IMR-90 (cell line): ENCODE results near the gene HIGD1C. TPM values are rescaled to one million over a fixed set of nuclear protein-coding genes. Genes with fewer than 3 reads are reported as not detected.

Source experiments
- ATAC-seq: fragments of 200-7000 bp; cut with Tn5 transposase; 2 replicates; pipeline ENCODE4 v1.9.1; 2020; ENCODE audit warnings: low read depth, mild to moderate bottlenecking, moderate library complexity
- BruUV-seq: library from RNA; stranded (reverse); fragments of 400-500 nt; replicated peaks from 2 replicates; lab custom pipeline; 2021; lab: Mats Ljungman, UMichigan
- CTCF ChIA-PET: fragments of 300-600 bp; formaldehyde crosslinking; extraction: SDS; loops from one replicate; lab custom pipeline; 2021; ENCODE audit warnings: antibody characterized with exemption; lab: Yijun Ruan, JAX
- POLR2A ChIA-PET: fragments of 300-600 bp; sonication (Branson Sonifier 250); formaldehyde crosslinking; loops from one replicate; lab custom pipeline; 2022; ENCODE audit warnings: antibody characterized with exemption; ENCODE audit not compliant: unreplicated experiment; lab: Charles Lee
- DNase-seq: peaks from one replicate; pipeline ENCODE4 v3.0.0; 2013
- H2AFZ ChIP-seq: replicated peaks from 2 replicates; pipeline ENCODE3; 2013; ENCODE audit warnings: low read length, mild to moderate bottlenecking; ENCODE audit not compliant: poor library complexity
- H2AK5ac ChIP-seq: 2 replicates; pipeline ENCODE4 v1.6.1; 2013; ENCODE audit warnings: low read depth, low read length, inconsistent platforms
- H2AK9ac ChIP-seq: replicated peaks from 2 replicates; pipeline ENCODE3; 2013; ENCODE audit warnings: mild to moderate bottlenecking, low read depth, low read length, moderate library complexity; ENCODE audit not compliant: poor library complexity
- H2BK120ac ChIP-seq: 2 replicates; pipeline ENCODE4 v1.6.1; 2013; ENCODE audit warnings: low read depth, low read length, inconsistent platforms
- H2BK15ac ChIP-seq: 3 replicates; pipeline ENCODE4 v1.6.1; 2013; ENCODE audit warnings: low read depth, low read length, inconsistent platforms
- H2BK20ac ChIP-seq: 2 replicates; pipeline ENCODE4 v1.6.1; 2013; ENCODE audit warnings: low read depth, mild to moderate bottlenecking, inconsistent platforms, low read length, moderate library complexity
- H2BK5ac ChIP-seq: 2 replicates; pipeline ENCODE4 v1.6.1; 2013; ENCODE audit warnings: mild to moderate bottlenecking, low read depth, low read length, inconsistent platforms; ENCODE audit not compliant: poor library complexity, severe bottlenecking
- H3K14ac ChIP-seq: replicated peaks from 2 replicates; pipeline ENCODE4 v1.6.1; 2013; ENCODE audit warnings: low read depth, low read length, inconsistent platforms
- H3K18ac ChIP-seq: 2 replicates; pipeline ENCODE4 v1.6.1; 2013; ENCODE audit warnings: low read depth, low read length, control low read depth
- H3K23ac ChIP-seq: 2 replicates; pipeline ENCODE4 v1.6.1; 2013; ENCODE audit warnings: low read depth, low read length, inconsistent platforms
- H3K27ac ChIP-seq: 2 replicates; pipeline ENCODE4 v1.5.1; 2013; ENCODE audit warnings: mild to moderate bottlenecking, control low read depth, low read length; ENCODE audit not compliant: insufficient read depth
- H3K27me3 ChIP-seq: 2 replicates; pipeline ENCODE4 v1.6.1; 2013; ENCODE audit warnings: low read length; ENCODE audit not compliant: control insufficient read depth, insufficient read depth
- H3K36me3 ChIP-seq: 2 replicates; pipeline ENCODE4 v1.6.1; 2013; ENCODE audit warnings: low read length, mixed read lengths; ENCODE audit not compliant: control insufficient read depth, insufficient read depth
- H3K4ac ChIP-seq: 2 replicates; pipeline ENCODE4 v1.6.1; 2013; ENCODE audit warnings: low read depth, low read length, inconsistent platforms
- H3K4me1 ChIP-seq: 2 replicates; pipeline ENCODE4 v1.6.1; 2013; ENCODE audit warnings: low read length, mixed read lengths; ENCODE audit not compliant: control insufficient read depth, insufficient read depth
- H3K4me2 ChIP-seq: 2 replicates; pipeline ENCODE4 v1.6.1; 2013; ENCODE audit warnings: low read depth, mild to moderate bottlenecking, control low read depth, low read length, moderate library complexity
- H3K4me3 ChIP-seq: 2 replicates; pipeline ENCODE4 v1.5.1; 2013; ENCODE audit warnings: low read depth, mild to moderate bottlenecking, control low read depth, low read length, moderate library complexity; ENCODE audit not compliant: insufficient read depth
- H3K56ac ChIP-seq: 2 replicates; pipeline ENCODE4 v1.6.1; 2013; ENCODE audit warnings: low read length, inconsistent platforms; ENCODE audit not compliant: insufficient read depth; ENCODE audit errors: extremely low read depth
- H3K79me1 ChIP-seq, 2 experiments: 2 replicates each; pipeline ENCODE4 v1.6.1; 2013; ENCODE audit warnings: low read length in 2 of 2, inconsistent platforms in 1 of 2, low read depth in 1 of 2
- H3K9ac ChIP-seq: 2 replicates; pipeline ENCODE4 v1.6.1; 2013; ENCODE audit warnings: low read depth, low read length, control low read depth
- H3K9me1 ChIP-seq: 2 replicates; pipeline ENCODE4 v1.6.1; 2013; ENCODE audit warnings: low read length, inconsistent platforms; ENCODE audit not compliant: insufficient read depth
- H3K9me3 ChIP-seq: 2 replicates; pipeline ENCODE4 v1.6.1; 2013; ENCODE audit warnings: low read length; ENCODE audit not compliant: control insufficient read depth, insufficient read depth
- H4K20me1 ChIP-seq: 2 replicates; pipeline ENCODE4 v1.6.1; 2013; ENCODE audit warnings: low read length, inconsistent platforms; ENCODE audit not compliant: insufficient read depth
- H4K5ac ChIP-seq: 2 replicates; pipeline ENCODE4 v1.6.1; 2013; ENCODE audit warnings: mild to moderate bottlenecking, low read depth, low read length, control low read depth
- H4K8ac ChIP-seq, 2 experiments: 2 replicates each; pipeline ENCODE4 v1.6.1; 2013; ENCODE audit warnings: low read depth in 2 of 2, low read length in 2 of 2, control low read depth in 1 of 2, inconsistent platforms in 1 of 2
- H4K91ac ChIP-seq: 2 replicates; pipeline ENCODE4 v1.6.1; 2013; ENCODE audit warnings: low read depth, low read length, inconsistent platforms; ENCODE audit not compliant: insufficient read depth
- BHLHE40 ChIP-seq: fragments of 150-350 bp; IDR thresholded peaks from 2 replicates; pipeline ENCODE4 v1.6.1; 2016; ENCODE audit warnings: mild to moderate bottlenecking, low read depth, low read length
- CEBPB ChIP-seq: IDR thresholded peaks from 2 replicates; pipeline ENCODE4 v1.6.1; 2012; ENCODE audit warnings: low read depth, low read length, improper control_type of control experiment
- CHD1 ChIP-seq: IDR thresholded peaks from 2 replicates; pipeline ENCODE4 v1.6.1; 2012; ENCODE audit warnings: low read depth, low read length, improper control_type of control experiment
- MAZ ChIP-seq: IDR thresholded peaks from 2 replicates; pipeline ENCODE4 v1.6.1; 2012; ENCODE audit warnings: low read depth, mild to moderate bottlenecking, low read length, improper control_type of control experiment, moderate library complexity, borderline replicate concordance
- RAD21 ChIP-seq: IDR thresholded peaks from 2 replicates; pipeline ENCODE4 v1.6.1; 2012; ENCODE audit warnings: low read length, improper control_type of control experiment
- RCOR1 ChIP-seq: IDR thresholded peaks from 2 replicates; pipeline ENCODE4 v1.6.1; 2012; ENCODE audit warnings: mild to moderate bottlenecking, low read length, improper control_type of control experiment; ENCODE audit not compliant: insufficient replicate concordance
- SMC3 ChIP-seq: fragments of 150-350 bp; IDR thresholded peaks from 2 replicates; pipeline ENCODE4 v1.6.1; 2016; ENCODE audit warnings: low read depth, mild to moderate bottlenecking, antibody characterized with exemption, low read length, moderate library complexity
- USF2 ChIP-seq: fragments of 150-350 bp; IDR thresholded peaks from 2 replicates; pipeline ENCODE4 v1.6.1; 2017; ENCODE audit warnings: mild to moderate bottlenecking, antibody characterized with exemption, low read length, low read depth
- WGBS, 2 experiments: methylation state at CpG; one replicate each; pipeline versions ENCODE4 v1.1.5 to v1.1.7; 2013; ENCODE audit warnings: missing lambda C conversion rate in 2 of 2; ENCODE audit not compliant: insufficient read length in 1 of 2; ENCODE audit errors: extremely low coverage in 2 of 2; 5-methylcytosine and 5-hydroxymethylcytosine counted together
- dilution Hi-C: fragments of 300-500 bp; cut with HindIII; formaldehyde crosslinking; loops from one replicate; pipeline ENCODE4 v1.14.3; 2018; ENCODE audit warnings: low sequenced_read_pairs; ENCODE audit not compliant: unreplicated experiment
- in situ Hi-C: fragments of 300-500 bp; cut with MboI; formaldehyde crosslinking; loops from 3 replicates; pipeline ENCODE4 v1.14.3; 2019; ENCODE audit warnings: low sequenced_read_pairs, inconsistent platforms, mixed read lengths
- intact Hi-C: fragments of 100-400 bp; cut with micrococcal nuclease; formaldehyde crosslinking; loops from 2 replicates; pipeline ENCODE4 v1.10.0; 2022
- polyA plus RNA-seq, 3 experiments: library from polyadenylated mRNA; depleted of rRNA; stranded (reverse); fragments of >200 nt; gene quantifications; 2 replicates each; pipeline ENCODE4 v1.2.3, GENCODE V29; 2012; ENCODE audit warnings: low replicate concordance in 1 of 3
- total RNA-seq: library from RNA; depleted of rRNA; stranded (reverse); fragments of >200 nt; gene quantifications from 2 replicates; pipeline ENCODE4 v1.2.3, GENCODE V29; 2012

HIGD1C gene
- total and polyA plus RNA-seq, 2 of the 4 experiments (the other 2 are of a cell fraction): not detected

GRCh38 chr12:50934981-50935807 lies 17.1 kb upstream of the HIGD1C start:
- peak overlapping the region; percentile 82 for H4K5ac ChIP-seq

More at GRCh38 chr12:50934981-50935807, 17.1 kb upstream of the HIGD1C start:
- 0 out of 2 replicates have a peak, but pooled peaks cover 2% of the 10 kb centered on the region for H3K36me3 ChIP-seq
- peaks cover 18% of the 10 kb centered on the region for H3K4me1 ChIP-seq
- H3K4me2 ChIP-seq: peak overlapping the region; percentile 91
- POLR2A ChIA-PET: interaction anchor here (0.5 kb wide), 1 partner anchor 148 kb away, joined by 3 read pairs; no protein-coding TSS in a partner anchor
- dilution Hi-C loops (no loop called here), in situ Hi-C loops (no loop called here), intact Hi-C loops (no loop called here)
- peaks cover 6% of the 10 kb centered on the region; the same call in 1 of the 2 replicates for H3K9me1 ChIP-seq
- H3K79me1 ChIP-seq: no peaks in the 10 kb centered on the region
- H3K14ac ChIP-seq: peak overlapping the region; percentile 86
- H3K4ac ChIP-seq: peak overlapping the region; percentile 80
- peak; percentile 67 for DNase-seq
- peak overlapping the region; percentile 88 for H2AK5ac ChIP-seq
- WGBS, 2 experiments: 0% methylated on average over 1 of the region's 6 CpGs; no CpG with 5 or more reads in 1 of the 2 experiments
- no peaks in the 10 kb centered on the region for H3K27me3 ChIP-seq
- H3K23ac ChIP-seq: 0 out of 2 replicates have a peak overlapping the region, but pooled peaks have one; percentile 63
- peak; percentile 83 for ATAC-seq
- no peaks in the 10 kb centered on the region for H4K20me1 ChIP-seq
- peak overlapping the region; percentile 94 for H2BK5ac ChIP-seq
- no TSS peak for BruUV-seq
- peak overlapping the region; percentile 97 for H2BK20ac ChIP-seq
- TF ChIP-seq CEBPB (peak; percentile 88), USF2 (no peak), SMC3 (no peak), CHD1 (no peak), BHLHE40 (no peak), RAD21 (no peak), RCOR1 (no peak), MAZ (no peak)
- no peak overlapping the region for H2AK9ac ChIP-seq
- H2BK15ac ChIP-seq: no peak overlapping the region; the same call in 2 of the 3 replicates
- no peak overlapping the region; the same call in 1 of the 2 replicates for H3K4me3 ChIP-seq
- H4K91ac ChIP-seq: peak overlapping the region; percentile 89
- H3K27ac ChIP-seq: peak overlapping the region; percentile 93
- CTCF ChIA-PET: no interaction called here
- H3K9ac ChIP-seq: peak overlapping the region; percentile 62; the same call in 1 of the 2 replicates
- peaks cover 6% of the 10 kb centered on the region; the same call in 1 of the 2 replicates for H3K9me3 ChIP-seq
- peak overlapping the region; percentile 74 for H4K8ac ChIP-seq
- H2BK120ac ChIP-seq: peak overlapping the region; percentile 93
- H3K56ac ChIP-seq: peak overlapping the region; percentile 70; the same call in 1 of the 2 replicates
- no peak overlapping the region for H2AFZ ChIP-seq
- peak overlapping the region; percentile 88 for H3K18ac ChIP-seq
